GM12878 (cell line): ENCODE measurements around the gene ACTN2. TPM values are rescaled to one million over a fixed set of nuclear protein-coding genes. Genes with fewer than 3 reads are reported as not detected.

Experiments used
- BCL3 ChIP-seq: IDR thresholded peaks from 2 replicates; pipeline ENCODE4 v1.6.1; 2011; ENCODE audit warnings: borderline replicate concordance, low read depth, mild to moderate bottlenecking, moderate library complexity, low read length; ENCODE audit not compliant: insufficient read depth, poor library complexity, severe bottlenecking
- ETV6 ChIP-seq, 2 experiments: fragments of 450-650 bp in 1 of 2; IDR thresholded peaks in 1 of 2; conservative IDR thresholded peaks in 1 of 2; 2 replicates each; pipeline ENCODE4 v1.6.1; 2014; ENCODE audit warnings: antibody characterized with exemption in 1 of 2, borderline replicate concordance in 1 of 2, low read depth in 1 of 2, mild to moderate bottlenecking in 1 of 2, moderate library complexity in 1 of 2
- GATAD2B ChIP-seq: fragments of 450-650 bp; conservative IDR thresholded peaks from 2 replicates; pipeline ENCODE4 v1.6.1; 2017; ENCODE audit warnings: low read depth, mild to moderate bottlenecking, moderate library complexity
- HCFC1 ChIP-seq: fragments of 150-350 bp; IDR thresholded peaks from 2 replicates; pipeline ENCODE4 v1.6.1; 2014; ENCODE audit warnings: low read length
- USF1 ChIP-seq: IDR thresholded peaks from 2 replicates; pipeline ENCODE4 v1.6.1; 2011; ENCODE audit warnings: borderline replicate concordance, low read depth, mild to moderate bottlenecking, moderate library complexity, mixed read lengths, low read length; ENCODE audit not compliant: insufficient read depth; ENCODE audit errors: extremely low read length
- ZBTB4 ChIP-seq: fragments of 450-650 bp; formaldehyde crosslinking; IDR thresholded peaks from 2 replicates; pipeline ENCODE4 v1.4.0; 2022; ENCODE audit warnings: mild to moderate bottlenecking, moderate library complexity
- ZZZ3 ChIP-seq: IDR thresholded peaks from 2 replicates; pipeline ENCODE4 v1.6.1; 2011; ENCODE audit warnings: low read depth; ENCODE audit not compliant: control insufficient read depth, insufficient read length
- polyA plus RNA-seq, 11 experiments: library from polyadenylated mRNA; depleted of rRNA in 4 of 11; unstranded in 6 of 11; stranded (reverse) in 5 of 11; fragments of >200 nt; fragmentation: Nextera tagmentation in 4 of 11; fragmentation: Illumina TruSeq in 1 of 11; extraction: Ambion mirVana in 4 of 11; extraction: Trizol in 1 of 11; gene quantifications; 1 replicate in 1 of 11; 2 replicates in 10 of 11; pipeline versions ENCODE4 v1.2.1 to v1.2.3, GENCODE V29; 2011 to 2016; ENCODE audit warnings: inconsistent platforms in 2 of 11, missing spikeins in 2 of 11, low read depth in 1 of 11
- total RNA-seq, 4 experiments: library from RNA; depleted of rRNA in 3 of 4; stranded (reverse); fragments of >200 nt in 3 of 4; fragmentation: Illumina TruSeq in 1 of 4; extraction: Trizol in 1 of 4; gene quantifications; 2 replicates each; pipeline versions ENCODE4 v1.2.1 to v1.2.3, GENCODE V29; 2013 to 2021

The ACTN2 gene
- total and polyA plus RNA-seq, 10 of the 15 experiments (the other 5 are each of a cell fraction or from before 2014, with no cell fraction given), result 0.10 TPM; not detected in 9

- no peak for TF ChIP-seq ZBTB4
- TF ChIP-seq BCL3, result no peak
- no peak for TF ChIP-seq USF1
- TF ChIP-seq HCFC1, result no peak
- no peak for TF ChIP-seq ZZZ3
- no peak for TF ChIP-seq ETV6 (conservative IDR thresholded peaks at IDR 0.05 in 1 of 2, IDR thresholded peaks at IDR 0.05 in 1 of 2; ENCODE audit: borderline replicate concordance in 1 of 2, low read depth in 1 of 2)
- no peak for TF ChIP-seq GATAD2B
- TF ChIP-seq, all 136 proteins: peak for 0
Observed at GRCh38 chr1:236799001-236799400, 112.7 kb downstream of the ACTN2 start (continued).
